Tibial nerve (tissue), 4 donors: ENCODE data around the gene GGA1. TPM values are rescaled to one million over a fixed set of nuclear protein-coding genes. Genes with fewer than 3 reads are reported as not detected.

ENCODE experiments used
- DNase-seq, 2 donors: peaks; one replicate each; pipeline ENCODE4 v3.0.0-alpha.2; 2019; ENCODE audit warnings: low spot score in 2 of 2
- H3K27ac ChIP-seq, 4 donors: fragments of 200-600 bp; sonication (generic) in 3 of 4; one replicate each; pipeline ENCODE4 v1.5.1; 2017 to 2019; ENCODE audit warnings: mild to moderate bottlenecking in 1 of 4
- H3K27me3 ChIP-seq, 2 donors: fragments of 200-600 bp; sonication (generic) in 1 of 2; one replicate each; pipeline versions ENCODE4 v1.5.1 to v1.6.0; 2017 to 2019
- H3K36me3 ChIP-seq, 3 donors: fragments of 200-600 bp; sonication (generic); one replicate each; pipeline ENCODE4 v1.5.1; 2018 to 2019
- H3K4me1 ChIP-seq, 4 donors: fragments of 200-600 bp; sonication (generic) in 3 of 4; one replicate each; pipeline ENCODE4 v1.5.1; 2017 to 2019
- H3K4me3 ChIP-seq, 4 donors: fragments of 200-600 bp; sonication (generic) in 3 of 4; one replicate each; pipeline ENCODE4 v1.5.1; 2017 to 2019; ENCODE audit warnings: mild to moderate bottlenecking in 1 of 4, moderate library complexity in 1 of 4
- H3K9me3 ChIP-seq, 4 donors: fragments of 200-600 bp; sonication (generic) in 3 of 4; one replicate each; pipeline ENCODE4 v1.5.1; 2017 to 2019
- EP300 ChIP-seq, 2 donors: sonication (generic); formaldehyde crosslinking; IDR thresholded peaks; one replicate each; pipeline ENCODE4 v1.6.1; 2017; ENCODE audit warnings: antibody characterized with exemption in 2 of 2, mild to moderate bottlenecking in 1 of 2
- POLR2A ChIP-seq, 2 donors: fragments of 450-650 bp; IDR thresholded peaks; one replicate each; pipeline ENCODE4 v1.6.1; 2017; ENCODE audit warnings: antibody characterized with exemption in 2 of 2, mild to moderate bottlenecking in 2 of 2, moderate library complexity in 2 of 2
- WGBS, 2 donors: methylation state at CpG; one replicate each; pipeline ENCODE4 v1.1.5; 2018; 5-methylcytosine and 5-hydroxymethylcytosine counted together
- total RNA-seq, 4 donors: library from RNA; depleted of rRNA; stranded (reverse); fragments of >200 nt; gene quantifications; one replicate each; pipeline ENCODE4 v1.1.0, GENCODE V29; 2016
- TF ChIP-seq, protein P1 (sequence below), 5 experiments: fragments of 200-600 bp in 3 of 5; fragments of 450-650 bp in 2 of 5; sonication (generic) in 3 of 5; IDR thresholded peaks; one replicate each; pipeline ENCODE4 v1.5.1; 2016 to 2019; ENCODE audit warnings: antibody characterized with exemption in 5 of 5, mild to moderate bottlenecking in 3 of 5, moderate library complexity in 2 of 5

The GGA1 gene
- total RNA-seq, 4 donors from 2014 or later: 66.3 to 99.0 (median 77.2) TPM

DNA sequence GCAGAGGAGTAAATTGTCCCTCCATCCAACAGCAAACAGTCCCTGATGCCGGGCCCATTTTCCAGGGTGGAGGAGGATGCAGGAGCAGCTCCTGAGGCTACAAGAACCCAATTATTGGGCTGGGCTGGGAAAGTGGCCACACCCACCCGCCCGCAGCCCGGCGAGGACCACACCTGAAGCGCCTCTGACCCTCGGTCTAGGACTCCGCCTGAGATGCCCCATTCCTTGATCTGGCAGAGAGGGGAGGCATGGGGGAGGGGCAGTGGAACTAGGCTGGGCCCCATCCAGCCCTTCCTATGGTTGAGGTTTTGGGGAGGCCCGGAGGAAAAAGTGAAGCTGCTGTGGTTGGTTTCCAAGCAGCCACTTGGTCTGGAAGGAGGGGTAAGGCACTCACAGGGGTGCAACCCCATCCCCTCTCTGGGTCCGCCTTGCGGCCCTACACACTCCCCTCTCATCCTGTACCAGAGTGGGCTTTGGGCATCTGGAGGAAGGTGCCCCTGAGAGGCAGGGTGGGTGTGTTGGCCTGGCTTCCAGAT, 64.4 kb downstream of the GGA1 start:
- Histone ChIP-seq H3K4me1 (peaks cover 7 to 69% (median 38%) of the 10 kb centered on the region in 4 donors), H3K9me3 (no peaks in the 10 kb centered on the region), H3K27me3 (no peaks in the 10 kb centered on the region), H3K4me3 (no peak overlapping the region), H3K36me3 (peaks cover 0 to under 1% (median 0%) of the 10 kb centered on the region in 3 donors), H3K27ac (peak overlapping the region; percentile 80 to 97 (median 93))
- no peak for DNase-seq
- WGBS, 2 donors: 60 to 69% methylated on average over 10 to 11 of the region's 11 CpGs
- TF ChIP-seq POLR2A (IDR thresholded peaks at IDR 0.05) (no peak), EP300 (IDR thresholded peaks at IDR 0.05) (no peak)
- TF ChIP-seq, protein P1, sequence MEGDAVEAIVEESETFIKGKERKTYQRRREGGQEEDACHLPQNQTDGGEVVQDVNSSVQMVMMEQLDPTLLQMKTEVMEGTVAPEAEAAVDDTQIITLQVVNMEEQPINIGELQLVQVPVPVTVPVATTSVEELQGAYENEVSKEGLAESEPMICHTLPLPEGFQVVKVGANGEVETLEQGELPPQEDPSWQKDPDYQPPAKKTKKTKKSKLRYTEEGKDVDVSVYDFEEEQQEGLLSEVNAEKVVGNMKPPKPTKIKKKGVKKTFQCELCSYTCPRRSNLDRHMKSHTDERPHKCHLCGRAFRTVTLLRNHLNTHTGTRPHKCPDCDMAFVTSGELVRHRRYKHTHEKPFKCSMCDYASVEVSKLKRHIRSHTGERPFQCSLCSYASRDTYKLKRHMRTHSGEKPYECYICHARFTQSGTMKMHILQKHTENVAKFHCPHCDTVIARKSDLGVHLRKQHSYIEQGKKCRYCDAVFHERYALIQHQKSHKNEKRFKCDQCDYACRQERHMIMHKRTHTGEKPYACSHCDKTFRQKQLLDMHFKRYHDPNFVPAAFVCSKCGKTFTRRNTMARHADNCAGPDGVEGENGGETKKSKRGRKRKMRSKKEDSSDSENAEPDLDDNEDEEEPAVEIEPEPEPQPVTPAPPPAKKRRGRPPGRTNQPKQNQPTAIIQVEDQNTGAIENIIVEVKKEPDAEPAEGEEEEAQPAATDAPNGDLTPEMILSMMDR (IDR thresholded peaks at IDR 0.05): no peak

DNA sequence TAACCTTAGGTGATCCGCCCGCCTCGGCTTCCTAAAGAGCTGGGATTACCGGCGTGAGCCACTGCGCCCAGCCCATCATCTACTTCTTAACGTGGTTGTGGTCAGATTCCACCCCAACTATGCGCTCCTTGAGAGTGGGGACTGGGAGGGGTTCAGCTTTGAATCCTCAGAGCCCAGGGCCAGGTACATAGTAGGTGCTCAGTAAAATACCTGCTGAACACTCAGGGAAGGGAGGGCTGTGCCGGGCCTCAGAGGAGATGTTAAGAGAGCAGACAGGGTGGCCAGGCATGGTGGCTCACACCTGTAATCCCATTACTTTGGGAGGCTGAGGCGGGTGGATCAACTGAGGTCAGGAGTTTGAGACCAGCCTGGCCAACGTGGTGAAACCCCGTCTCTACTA, 65.6 kb downstream of the GGA1 start:
- peak overlapping the region; percentile 80 to 97 (median 93) for H3K27ac ChIP-seq
- no peaks in the 10 kb centered on the region for H3K27me3 ChIP-seq
- H3K36me3 ChIP-seq: peaks cover 0 to 9% (median 0%) of the 10 kb centered on the region in 3 donors
- no peaks in the 10 kb centered on the region for H3K9me3 ChIP-seq
- peaks cover 7 to 77% (median 43%) of the 10 kb centered on the region in 4 donors for H3K4me1 ChIP-seq
- peak overlapping the region in 3 of 4 donors; percentile 5 to 64 (median 32) for H3K4me3 ChIP-seq
- TF ChIP-seq, protein P1 (IDR thresholded peaks at IDR 0.05): no peak
- TF ChIP-seq EP300 (IDR thresholded peaks at IDR 0.05) (no peak), POLR2A (IDR thresholded peaks at IDR 0.05) (no peak)
- DNase-seq: no peak
- 78 to 80% methylated on average over 12 of the region's 12 CpGs for WGBS, 2 donors

DNA sequence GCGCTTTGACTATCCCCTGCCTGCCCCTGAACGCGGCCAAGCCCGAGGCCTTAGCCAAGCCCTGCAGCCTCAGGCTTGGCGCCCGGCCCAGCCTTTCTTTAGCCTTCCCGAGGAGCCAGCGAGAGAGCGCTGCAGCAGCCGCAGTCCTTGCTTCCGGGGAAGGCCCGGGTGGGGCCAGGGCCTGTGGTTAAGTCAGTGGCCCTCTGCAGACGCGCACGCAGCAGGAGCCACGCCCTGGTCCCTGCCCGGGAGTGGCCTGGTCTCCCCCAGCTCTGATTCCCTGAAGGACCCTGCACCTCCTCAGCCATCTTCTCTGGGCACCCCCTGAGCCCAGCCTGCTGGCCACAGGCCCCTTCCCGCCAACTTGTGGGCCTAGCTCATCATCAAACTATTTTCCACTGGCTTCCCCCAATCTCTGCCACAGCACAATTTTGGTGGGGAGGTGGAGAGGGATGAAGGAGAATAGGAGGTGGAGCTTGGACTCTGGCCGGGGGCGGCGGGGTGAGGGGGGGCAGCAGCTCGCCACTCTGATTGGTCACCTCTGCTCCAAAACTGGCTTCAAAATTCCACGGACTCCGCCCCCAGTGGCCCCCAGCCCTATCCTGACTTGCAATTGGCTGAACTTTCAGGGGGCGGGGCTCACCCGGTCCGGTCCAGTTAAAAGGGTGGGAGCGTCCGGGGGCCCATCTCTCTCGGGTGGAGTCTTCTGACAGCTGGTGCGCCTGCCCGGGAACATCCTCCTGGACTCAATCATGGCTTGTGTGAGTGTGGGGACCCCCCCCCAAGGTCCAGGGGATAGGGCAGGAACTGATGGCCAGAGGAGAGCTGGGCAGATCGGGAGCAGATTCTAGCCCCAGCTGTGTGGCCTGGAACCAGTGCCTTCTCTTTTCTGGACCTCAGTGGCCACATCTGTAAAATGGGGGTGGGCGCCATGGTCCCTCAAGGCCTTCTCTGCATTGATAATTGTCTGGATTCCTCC, 66.6 kb downstream of the GGA1 start, which contains the start of gene LGALS1:
Gene LGALS1, plus strand, starts transcription at position 686 of the 979 bp plus-strand sequence. Its CDS starts 67 bp downstream, at position 753.
- H3K9me3 ChIP-seq: no peaks in the 10 kb centered on the region
- peak; percentile 97 for DNase-seq
- 1 to 5% methylated on average over 22 to 31 of the region's 34 CpGs for WGBS, 2 donors
- peak within 1 kb of the TSS; percentile 80 to 97 (median 93) for H3K27ac ChIP-seq
- H3K4me1 ChIP-seq: peaks cover 7 to 87% (median 43%) of the 10 kb centered on the region in 4 donors
- no peaks in the 10 kb centered on the region for H3K27me3 ChIP-seq
- H3K4me3 ChIP-seq: peak within 1 kb of the TSS; percentile 46 to 77 (median 64)
- H3K36me3 ChIP-seq: peaks cover 0 to 18% (median 0%) of the 10 kb centered on the region in 3 donors
- TF ChIP-seq, protein P1 (IDR thresholded peaks at IDR 0.05): peak in 2 of 5 experiments; percentile 7 to 15
- TF ChIP-seq POLR2A (IDR thresholded peaks at IDR 0.05): peak; percentile 39 to 70
- TF ChIP-seq EP300 (IDR thresholded peaks at IDR 0.05): peak; percentile 21 to 92

DNA sequence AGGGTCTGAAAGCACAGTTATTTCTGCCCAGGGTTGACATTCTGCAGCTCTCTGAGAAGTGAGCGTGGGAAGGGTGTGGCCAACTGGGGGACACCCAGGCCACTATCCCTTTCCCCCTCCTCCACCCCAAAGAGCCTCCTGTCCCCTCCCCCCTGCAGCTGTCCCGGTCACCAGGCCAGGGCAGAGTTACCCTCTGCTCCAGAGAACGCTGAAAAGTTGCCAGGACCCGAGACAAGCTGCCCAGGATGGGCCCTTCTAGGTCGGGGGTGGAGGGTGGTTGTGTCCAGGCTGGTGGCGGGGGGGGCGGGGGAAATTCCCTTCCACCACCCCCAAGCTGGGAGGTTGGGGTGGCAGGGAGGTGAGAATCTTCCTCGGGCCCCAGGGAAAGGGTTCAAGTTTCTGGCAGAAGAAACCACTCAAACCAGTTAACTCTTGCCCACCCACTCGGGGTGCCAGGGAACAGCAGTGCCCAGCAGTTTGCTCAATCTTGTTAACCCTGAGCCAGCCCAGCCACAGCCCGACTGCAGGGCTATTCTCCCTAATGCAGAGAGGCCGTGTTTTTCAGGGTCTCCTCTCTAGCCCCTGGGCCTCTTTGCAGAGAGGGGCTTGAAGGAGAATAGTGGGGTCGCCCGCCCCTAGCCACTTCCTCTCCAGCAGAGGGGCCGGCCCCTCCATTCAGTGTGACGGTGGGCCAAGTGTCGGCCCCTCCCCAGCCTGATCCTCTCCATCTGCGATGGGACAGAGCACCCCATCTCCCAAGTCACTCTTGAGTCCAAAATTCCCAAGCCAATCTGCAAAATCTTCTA, 67.5 kb downstream of the GGA1 start:
- no peaks in the 10 kb centered on the region for H3K27me3 ChIP-seq
- peak overlapping the region; percentile 46 to 77 (median 64) for H3K4me3 ChIP-seq
- DNase-seq: no peak
- no peaks in the 10 kb centered on the region for H3K9me3 ChIP-seq
- 1 to 4% methylated on average over 13 to 17 of the region's 17 CpGs for WGBS, 2 donors
- peaks cover 7 to 90% (median 43%) of the 10 kb centered on the region in 4 donors for H3K4me1 ChIP-seq
- H3K27ac ChIP-seq: peak overlapping the region; percentile 80 to 97 (median 93)
- H3K36me3 ChIP-seq: peaks cover 0 to 24% (median 0%) of the 10 kb centered on the region in 3 donors
- TF ChIP-seq EP300 (IDR thresholded peaks at IDR 0.05) (no peak), POLR2A (IDR thresholded peaks at IDR 0.05) (no peak)
- TF ChIP-seq, protein P1 (IDR thresholded peaks at IDR 0.05): no peak
